Left colon (tissue), 2 donors: ENCODE measurements around the gene NPC1L1. TPM values are rescaled to one million over a fixed set of nuclear protein-coding genes. Genes with fewer than 3 reads are reported as not detected.

Experiments
- ATAC-seq: fragments of 200-7000 bp; cut with Tn5 transposase; one replicate; pipeline ENCODE4 v1.9.1; 2020; ENCODE audit warnings: mild to moderate bottlenecking, moderate library complexity
- DNase-seq, 2 donors: peaks; one replicate each; pipeline ENCODE4 v3.0.0-alpha.2; 2020
- intact Hi-C, 2 donors: fragments of 100-400 bp; cut with DNase I in 1 of 2; cut with micrococcal nuclease in 1 of 2; formaldehyde crosslinking; loops; one replicate each; pipeline versions ENCODE4 v1.11.2 to v1.14.0; 2022; cut with DNase I, micrococcal nuclease
- total RNA-seq, 2 donors: library from RNA; stranded (reverse); fragmentation: NEBNext Ultra II Directional; extraction: Animal tissue kit (Norgen Biotek cat#: 25700); gene quantifications; one replicate each; pipeline ENCODE4 v1.2.1, GENCODE V29; 2021
- donor health status: DM: no; HTN: no; CAD: no.
- donor health status: DM: yes; HTN: yes; CAD: no.

The NPC1L1 gene
- total RNA-seq, 2 donors from 2014 or later = 0.06 TPM; not detected in 1

GRCh38 chr7:44490351-44491200, 50.6 kb downstream of the NPC1L1 start, which contains the start of gene NUDCD3:
Gene NUDCD3 (minus strand): TSS chr7:44490658. CDS start chr7:44490600, 58 bp downstream.
- intact Hi-C loops = loop anchor here in 1 of 2 donors (5.0 kb wide), 1 partner anchor 357 kb away; the partner anchor contains the start of gene H2AZ2
- DNase-seq (peak; percentile 86 to 89), ATAC-seq (peak; percentile 94)

GRCh38 chr7:44489955-44490350, 51.2 kb downstream of the NPC1L1 start:
- intact Hi-C loops = loop anchor here in 1 of 2 donors (5.0 kb wide), 1 partner anchor 357 kb away; the partner anchor contains the start of gene H2AZ2
- ATAC-seq = peak; percentile 74

DNA sequence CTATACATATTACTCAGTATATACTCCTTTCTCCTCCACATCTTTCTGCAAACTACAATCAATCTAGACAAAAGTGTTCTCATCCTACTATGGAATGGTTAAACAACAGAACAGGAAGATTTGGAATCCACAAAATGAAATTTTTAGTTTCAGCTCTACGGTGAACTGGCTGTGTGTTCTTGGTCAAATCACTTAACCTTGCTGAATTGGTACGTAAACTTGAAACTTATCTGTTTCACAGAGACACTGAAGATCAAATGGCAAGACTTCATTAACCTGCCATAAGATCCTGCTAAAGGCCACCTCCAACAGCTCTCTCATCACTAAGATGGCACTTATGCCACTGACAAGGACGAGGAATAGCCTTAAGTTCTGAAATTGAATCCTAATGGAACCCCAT, 52.2 kb downstream of the NPC1L1 start:
- DNase-seq = no peak
- no peak for ATAC-seq
- intact Hi-C loops = no loop called here

More at GRCh38 chr7:44489955-44490350, 51.2 kb downstream of the NPC1L1 start:
- peak; percentile 51 to 53 for DNase-seq

DNA sequence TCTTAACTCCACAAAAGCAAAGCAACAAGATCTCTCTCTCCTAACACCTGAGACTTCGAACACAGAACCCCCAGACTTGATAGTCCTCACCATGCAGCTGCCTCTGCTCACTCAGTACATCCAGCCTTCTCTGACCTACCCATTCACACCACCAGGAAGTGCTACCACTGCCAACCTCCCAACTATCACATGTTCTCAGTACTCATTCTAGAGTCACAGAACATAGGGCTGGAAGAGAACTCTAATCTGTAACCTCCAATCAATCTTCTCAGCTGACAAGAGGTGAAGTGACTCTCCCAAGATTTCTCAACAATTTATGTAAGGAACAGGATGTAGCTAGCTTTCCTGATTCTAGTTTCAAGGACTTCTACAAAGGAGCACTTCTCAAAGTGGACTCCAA, 54.4 kb downstream of the NPC1L1 start:
- DNase-seq (peak in 1 of 2 donors; percentile 39), ATAC-seq (peak; percentile 36)
- intact Hi-C loops = no loop called here

- ATAC-seq (no peak), DNase-seq (no peak)
- intact Hi-C loops = no loop called here
These were observed 55.1 kb downstream of the NPC1L1 start for GRCh38 chr7:44486001-44486400.

DNA sequence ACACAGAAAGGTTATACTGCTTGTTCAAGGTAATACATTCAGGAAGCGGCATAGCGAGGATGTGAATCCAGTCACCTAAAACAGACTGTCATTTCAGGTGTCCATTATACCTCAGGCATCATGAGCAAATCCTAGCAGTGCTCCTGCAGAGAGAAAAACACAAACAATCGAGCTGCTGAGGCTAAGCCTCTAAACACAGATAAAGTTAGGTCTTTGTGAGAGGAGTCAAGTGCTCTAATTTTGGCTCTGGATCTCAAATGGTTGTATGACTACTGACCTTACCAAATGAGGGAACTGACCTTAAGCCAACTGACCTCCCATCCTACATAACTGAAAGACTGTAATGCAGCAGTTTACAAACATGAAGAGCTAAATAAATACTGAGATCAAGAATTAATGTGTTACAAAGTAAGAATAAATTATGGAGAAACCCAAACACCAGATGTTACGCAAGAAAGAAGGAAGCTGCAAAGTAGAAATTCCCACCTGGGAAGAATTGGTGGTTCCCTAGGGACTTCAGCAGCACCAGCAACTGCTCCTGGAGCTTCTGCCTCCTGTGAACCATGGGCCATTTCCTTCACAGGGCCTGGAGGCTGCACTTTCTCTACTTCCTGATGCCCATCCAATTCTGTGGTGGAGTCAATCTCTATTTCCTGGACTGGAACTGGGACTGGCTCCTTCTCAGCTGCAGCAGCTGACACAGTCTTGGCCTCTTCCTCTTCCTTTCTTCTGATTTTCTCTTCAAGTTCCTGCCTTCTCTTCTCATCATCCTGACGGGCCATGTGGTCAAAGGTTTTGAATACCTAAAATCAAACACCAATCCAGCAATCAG, 56.4 kb downstream of the NPC1L1 start:
- DNase-seq = no peak
- ATAC-seq = peak; percentile 20
- intact Hi-C loops = no loop called here

DNA sequence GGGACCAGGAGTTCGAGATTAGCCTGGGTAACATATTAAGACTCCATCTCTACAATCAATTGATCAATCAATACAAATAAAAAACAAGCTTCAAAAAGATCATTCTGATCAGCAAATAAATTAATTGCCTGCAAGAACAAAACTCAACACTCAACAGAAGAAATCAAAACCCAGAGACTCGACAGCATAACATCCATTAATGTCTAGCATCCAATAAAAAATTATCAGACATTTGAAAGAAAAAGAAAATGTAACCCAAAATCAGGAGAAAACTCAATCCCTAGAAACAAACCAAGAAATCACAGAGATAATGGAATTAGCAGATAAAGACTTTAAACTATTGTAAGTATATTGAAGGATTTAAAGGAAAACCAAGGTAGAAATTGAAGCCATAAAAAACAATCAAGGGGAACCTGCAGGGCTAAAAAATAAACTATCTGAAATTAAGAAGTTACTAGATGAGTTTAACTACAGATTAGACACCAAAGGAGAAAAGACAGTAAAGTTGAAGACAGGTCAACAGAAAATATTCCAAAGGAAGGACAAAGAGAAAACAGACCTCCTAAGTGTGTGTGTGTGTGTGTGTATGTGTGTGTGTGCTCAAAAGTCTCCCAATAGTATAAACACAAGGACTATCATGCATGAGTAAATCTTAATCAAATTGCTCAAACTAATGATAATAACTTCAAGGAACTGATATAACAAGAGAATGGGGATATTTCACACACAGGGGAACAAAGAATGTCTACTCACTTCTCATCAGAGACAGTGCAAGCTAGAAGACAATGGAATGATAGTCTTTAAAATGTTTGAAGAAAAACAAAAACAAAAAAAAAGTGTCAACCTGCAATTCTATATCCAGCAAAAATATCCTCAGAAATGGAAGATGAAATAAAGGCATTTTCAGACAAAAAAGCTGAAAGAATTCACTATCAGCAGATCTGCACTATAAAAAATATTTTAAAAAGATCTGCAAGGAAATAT, 58.3 kb downstream of the NPC1L1 start:
- intact Hi-C loops = no loop called here
- ATAC-seq = no peak
- no peak for DNase-seq

DNA sequence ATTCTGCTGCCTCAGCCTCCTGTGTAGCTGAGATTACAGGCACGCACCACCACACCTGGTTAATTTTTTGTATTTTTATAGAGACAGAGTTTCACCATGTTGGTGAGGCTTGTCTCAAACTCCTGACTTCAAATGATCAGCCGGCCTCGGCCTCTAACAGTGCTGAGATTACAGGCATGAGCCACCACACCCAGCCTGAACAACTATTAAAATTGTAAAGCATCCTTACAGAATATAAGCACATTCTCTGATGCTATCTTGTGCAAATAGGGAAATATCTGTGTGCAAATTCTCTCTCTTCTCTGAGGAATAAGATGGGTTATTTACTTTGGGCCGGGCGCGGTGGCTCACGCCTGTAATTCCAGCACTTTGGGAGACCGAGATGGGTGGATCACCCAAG, 63.2 kb downstream of the NPC1L1 start:
- ATAC-seq (peak; percentile 75), DNase-seq (no peak)
- intact Hi-C loops = loop anchor here in 1 of 2 donors (5.0 kb wide), 1 partner anchor 236 kb away; no protein-coding TSS in a partner anchor

DNA sequence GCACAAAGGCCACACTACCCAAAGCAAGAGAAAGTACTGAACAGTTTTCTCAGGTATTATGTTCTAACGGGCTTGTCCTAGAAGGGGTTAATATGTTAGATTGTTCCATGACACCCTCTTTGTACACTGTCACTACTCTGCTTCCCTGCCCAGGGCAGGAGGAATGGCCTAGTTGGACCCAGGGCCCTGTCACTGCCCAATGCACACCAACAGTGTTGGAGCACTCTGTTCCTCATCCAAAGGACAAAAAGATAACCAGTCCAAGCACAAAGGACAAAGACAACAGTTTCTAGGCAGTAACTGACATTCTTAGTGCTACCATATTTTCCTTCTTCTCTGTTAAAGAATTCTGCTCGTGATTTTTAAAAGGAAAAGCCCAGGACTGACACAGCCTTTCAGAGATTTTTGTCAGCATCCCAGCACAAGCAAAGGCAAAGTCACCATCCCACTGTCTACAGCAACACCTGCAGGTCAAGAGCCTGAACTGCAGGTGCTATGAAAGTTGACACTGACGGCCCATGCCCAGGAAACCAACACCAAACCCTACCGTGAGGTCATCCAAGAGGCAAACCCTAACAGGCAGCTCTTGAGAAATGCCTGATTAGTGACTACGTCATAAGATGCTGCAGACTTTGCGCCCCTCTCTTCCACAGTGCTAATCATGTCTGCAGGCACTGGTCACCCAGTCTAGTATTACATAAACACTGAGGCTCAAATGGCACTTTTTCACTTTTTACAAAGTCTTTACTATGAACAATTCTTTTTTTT, 63.9 kb downstream of the NPC1L1 start:
- DNase-seq (peak in 1 of 2 donors; percentile 46), ATAC-seq (peak; percentile 85)
- intact Hi-C loops = loop anchor here in 1 of 2 donors (5.0 kb wide), 1 partner anchor 235 kb away; no protein-coding TSS in a partner anchor

- DNase-seq (no peak), ATAC-seq (peak; percentile 53)
- intact Hi-C loops = loop anchor here in 1 of 2 donors (5.0 kb wide), 1 partner anchor 234 kb away; no protein-coding TSS in a partner anchor
These were observed 64.8 kb downstream of the NPC1L1 start for GRCh38 chr7:44476313-44476712.

- peak; percentile 44 for ATAC-seq
- DNase-seq = no peak
- intact Hi-C loops = no loop called here
These were observed 67.8 kb downstream of the NPC1L1 start for GRCh38 chr7:44473295-44473694.

GRCh38 chr7:44472843-44473242, 68.3 kb downstream of the NPC1L1 start:
- DNase-seq (no peak), ATAC-seq (no peak)
- intact Hi-C loops = no loop called here

DNA sequence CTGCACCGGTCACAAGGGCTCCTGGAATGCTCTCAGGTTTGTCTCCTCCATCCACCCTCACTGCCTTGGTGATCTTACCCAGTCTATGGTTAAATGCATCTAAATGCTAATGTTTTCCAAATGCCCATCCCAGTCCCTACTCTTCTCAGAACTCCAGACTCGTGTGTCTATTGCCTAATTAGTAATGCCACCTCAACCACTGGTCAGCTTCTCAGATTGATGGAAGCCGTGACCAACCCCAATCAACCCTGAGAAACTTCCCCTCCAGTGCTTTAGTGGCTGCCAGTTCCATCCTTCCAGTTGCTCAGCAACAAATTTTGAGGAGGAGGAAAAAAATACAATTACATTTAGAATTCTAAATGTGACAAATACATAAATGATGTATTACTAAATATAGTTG, 69.3 kb downstream of the NPC1L1 start:
- ATAC-seq (no peak), DNase-seq (no peak)
- intact Hi-C loops = no loop called here

DNA sequence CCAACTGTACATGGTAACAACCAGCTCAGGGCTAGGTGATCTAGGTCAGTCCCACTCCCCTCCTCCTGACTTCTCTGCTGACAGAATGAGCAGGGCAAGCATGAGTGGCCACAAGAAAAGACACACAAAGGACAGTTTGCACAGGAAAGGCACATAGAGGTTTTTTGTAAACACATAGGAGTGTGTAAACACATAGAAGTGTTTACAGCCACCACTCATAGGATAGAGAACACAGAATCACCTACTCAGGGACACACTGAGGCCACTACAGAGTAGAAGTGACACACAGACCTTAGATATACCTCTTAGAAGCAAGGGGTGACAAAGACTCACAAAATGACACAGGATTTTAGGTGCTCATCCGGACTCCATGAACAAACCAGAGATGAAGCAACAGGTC, 69.7 kb downstream of the NPC1L1 start:
- intact Hi-C loops = no loop called here
- DNase-seq (no peak), ATAC-seq (no peak)

GRCh38 chr7:44470628-44471245, 70.4 kb downstream of the NPC1L1 start:
- ATAC-seq (no peak), DNase-seq (no peak)
- intact Hi-C loops = no loop called here

GRCh38 chr7:44470135-44470479, 71.0 kb downstream of the NPC1L1 start:
- ATAC-seq = no peak
- DNase-seq = no peak
- intact Hi-C loops = no loop called here

DNA sequence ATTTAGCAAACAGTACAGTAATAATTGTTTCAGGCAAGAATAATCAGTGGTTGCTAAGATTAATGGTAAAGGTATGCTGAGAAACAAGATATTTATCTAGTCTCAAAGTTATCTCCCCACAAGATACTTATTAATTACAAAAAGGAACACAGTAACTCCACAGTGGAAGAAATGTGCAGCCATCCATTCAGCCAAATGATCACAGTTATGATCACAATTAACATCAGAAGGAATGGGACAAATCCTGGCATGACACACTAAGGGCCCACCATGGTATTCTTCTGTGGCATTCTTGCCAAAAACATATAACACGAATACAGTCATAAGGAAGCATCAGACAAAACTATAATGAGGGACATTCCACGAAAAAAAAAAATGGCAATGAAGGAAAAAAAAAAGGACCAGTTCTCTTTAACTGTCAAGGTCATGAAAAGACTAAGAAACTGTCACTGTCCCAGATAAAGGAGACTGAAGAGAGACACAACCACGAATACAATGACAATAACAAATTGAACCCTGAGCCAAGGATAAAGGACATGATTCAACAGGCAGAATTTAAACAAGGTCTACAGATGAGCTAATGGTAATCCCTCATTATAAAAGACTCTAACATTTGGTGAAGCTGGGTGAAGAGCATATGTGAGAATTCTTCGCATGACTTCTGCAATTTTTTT, 71.5 kb downstream of the NPC1L1 start:
- intact Hi-C loops = no loop called here
- DNase-seq = no peak
- no peak for ATAC-seq
